Neural cell (in vitro differentiated cells): ENCODE measurements around the gene SUGCT. TPM values are rescaled to one million over a fixed set of nuclear protein-coding genes. Genes with fewer than 3 reads are reported as not detected.

Source experiments
- H2AFZ ChIP-seq: fragments of 200-600, 300-800 bp; sonication (generic), shearing (Covaris generic); 2 replicates; pipeline ENCODE4 v1.6.0; 2014; ENCODE audit warnings: low read depth, mild to moderate bottlenecking, antibody characterized with exemption, low read length, moderate library complexity
- H3F3A ChIP-seq: fragments of 200-600 bp; shearing (Covaris generic); 2 replicates; pipeline ENCODE4 v1.6.1; 2016; ENCODE audit warnings: mild to moderate bottlenecking, moderate library complexity, mixed read lengths, antibody characterized with exemption, low read length; ENCODE audit not compliant: insufficient read depth, poor library complexity, severe bottlenecking
- H3K27ac ChIP-seq: fragments of 200-600, 300-800 bp; sonication (generic), shearing (Covaris generic); 2 replicates; pipeline ENCODE4 v1.5.1; 2014; ENCODE audit warnings: mild to moderate bottlenecking, low read length, moderate library complexity
- H3K27me3 ChIP-seq: fragments of 300-800, 200-600 bp; sonication (generic), shearing (Covaris generic); 2 replicates; pipeline ENCODE4 v1.6.0; 2014; ENCODE audit warnings: mild to moderate bottlenecking, low read depth, low read length, moderate library complexity; ENCODE audit not compliant: insufficient read depth
- H3K36me3 ChIP-seq: fragments of 300-800, 200-600 bp; sonication (generic), shearing (Covaris generic); 2 replicates; pipeline ENCODE4 v1.5.1; 2014; ENCODE audit warnings: mild to moderate bottlenecking, antibody characterized with exemption, low read length, moderate library complexity; ENCODE audit not compliant: insufficient read depth
- H3K4me2 ChIP-seq: fragments of 300-800, 200-600 bp; sonication (generic), shearing (Covaris generic); 2 replicates; pipeline ENCODE4 v1.6.0; 2014; ENCODE audit warnings: mild to moderate bottlenecking, low read length
- H3K4me3 ChIP-seq: fragments of 300-800, 200-600 bp; sonication (generic), shearing (Covaris generic); 2 replicates; pipeline ENCODE4 v1.5.1; 2014; ENCODE audit warnings: mild to moderate bottlenecking, low read length, moderate library complexity
- H3K79me2 ChIP-seq: fragments of 200-600 bp; shearing (Covaris generic); replicated peaks from 2 replicates; pipeline ENCODE4 v1.6.0; 2014; ENCODE audit warnings: mild to moderate bottlenecking, low read length, moderate library complexity; ENCODE audit not compliant: insufficient read depth
- H3K9ac ChIP-seq: fragments of 300-800, 200-600 bp; sonication (generic), shearing (Covaris generic); 2 replicates; pipeline ENCODE4 v1.6.1; 2016; ENCODE audit warnings: mild to moderate bottlenecking, low read length, mixed read lengths
- H3K9me2 ChIP-seq: fragments of 200-600 bp; shearing (Covaris generic); 2 replicates; pipeline ENCODE4 v1.6.1; 2016; ENCODE audit warnings: mild to moderate bottlenecking, low read length, mixed read lengths; ENCODE audit not compliant: insufficient read depth
- H3K9me3 ChIP-seq: fragments of 200-600, 300-800 bp; sonication (generic), shearing (Covaris generic); 2 replicates; pipeline ENCODE4 v1.6.1; 2016; ENCODE audit warnings: mild to moderate bottlenecking, mixed run types, low read length, moderate library complexity, mixed read lengths
- H4K20me1 ChIP-seq: fragments of 200-600 bp; shearing (Covaris generic); 2 replicates; pipeline ENCODE4 v1.6.1; 2016; ENCODE audit warnings: mild to moderate bottlenecking, mixed run types; ENCODE audit not compliant: insufficient read depth
- CTCF ChIP-seq: fragments of 450-650 bp; IDR thresholded peaks from 2 replicates; pipeline ENCODE4 v1.5.1; 2014; ENCODE audit warnings: antibody characterized with exemption, mild to moderate bottlenecking, moderate library complexity; ENCODE audit not compliant: poor library complexity, severe bottlenecking
- EP300 ChIP-seq: fragments of 450-650 bp; conservative IDR thresholded peaks from 2 replicates; pipeline ENCODE4 v1.6.1; 2014; ENCODE audit warnings: antibody characterized with exemption, mild to moderate bottlenecking, moderate library complexity; ENCODE audit not compliant: poor library complexity, severe bottlenecking
- EZH2 ChIP-seq: fragments of 200-600, 300-800 bp; shearing (Covaris generic), sonication (generic); IDR thresholded peaks from 2 replicates; pipeline ENCODE4 v1.6.1; 2014; ENCODE audit warnings: antibody characterized with exemption, low read length, borderline replicate concordance, mild to moderate bottlenecking; ENCODE audit not compliant: insufficient read depth, poor library complexity, severe bottlenecking
- MXI1 ChIP-seq: fragments of 450-650 bp; conservative IDR thresholded peaks from 2 replicates; pipeline ENCODE4 v1.6.1; 2014; ENCODE audit warnings: antibody characterized with exemption, mild to moderate bottlenecking; ENCODE audit not compliant: poor library complexity, severe bottlenecking
- POLR2AphosphoS5 ChIP-seq: IDR thresholded peaks from 2 replicates; pipeline ENCODE4 v1.6.1; 2012
- RAD21 ChIP-seq: fragments of 450-650 bp; conservative IDR thresholded peaks from 2 replicates; pipeline ENCODE4 v1.6.1; 2014; ENCODE audit warnings: antibody characterized with exemption, mild to moderate bottlenecking, moderate library complexity
- SMC3 ChIP-seq: fragments of 450-650 bp; conservative IDR thresholded peaks from 2 replicates; pipeline ENCODE4 v1.6.1; 2014; ENCODE audit warnings: antibody characterized with exemption, mild to moderate bottlenecking, moderate library complexity; ENCODE audit not compliant: poor library complexity
- TAF1 ChIP-seq: IDR thresholded peaks from 2 replicates; pipeline ENCODE4 v1.6.1; 2012; ENCODE audit warnings: low read depth
- polyA plus RNA-seq: library from polyadenylated mRNA; depleted of rRNA; stranded (reverse); fragments of >200 nt; gene quantifications from 2 replicates; pipeline ENCODE4 v1.2.3, GENCODE V29; 2014
- TF ChIP-seq, protein P1 (sequence below): IDR thresholded peaks from 2 replicates; pipeline ENCODE4 v1.6.1; 2012; ENCODE audit warnings: borderline replicate concordance

Gene SUGCT
- polyA plus RNA-seq, 1 donor from 2014 or later, result not detected

DNA sequence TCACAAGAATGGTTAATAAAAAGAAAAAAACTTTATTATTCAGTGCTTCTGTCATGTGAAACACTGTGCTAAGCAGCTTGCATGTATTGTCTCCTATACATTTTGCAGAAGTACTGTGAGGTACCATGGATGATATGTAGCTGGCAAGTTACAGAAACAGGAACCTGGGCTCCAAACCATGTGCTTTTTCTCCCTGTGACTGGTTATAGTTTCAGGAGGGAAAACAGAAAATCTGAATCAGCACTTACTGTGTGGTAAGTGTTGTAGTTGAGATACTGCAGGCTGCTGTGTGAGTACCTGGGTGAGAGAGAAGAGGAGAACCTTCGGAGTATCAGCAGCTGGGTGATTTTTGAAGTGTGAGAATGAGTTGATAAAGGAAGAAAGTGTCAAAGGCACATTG is 285.0 kb downstream of the SUGCT start:
- Histone ChIP-seq H3F3A (no peaks in the 10 kb centered on the region), H3K9me2 (no peaks in the 10 kb centered on the region), H3K9me3 (no peaks in the 10 kb centered on the region), H4K20me1 (no peaks in the 10 kb centered on the region), H3K27me3 (no peaks in the 10 kb centered on the region), H3K79me2 (no peaks in the 10 kb centered on the region), H3K4me2 (no peak overlapping the region), H3K9ac (no peak overlapping the region), H3K27ac (no peak overlapping the region), H2AFZ (no peak overlapping the region), H3K36me3 (no peaks in the 10 kb centered on the region), H3K4me3 (no peak overlapping the region)
- TF ChIP-seq EZH2 (no peak), RAD21 (no peak), SMC3 (no peak), TAF1 (no peak), POLR2AphosphoS5 (no peak), CTCF (no peak), MXI1 (no peak), EP300 (no peak)
- TF ChIP-seq, protein P1, sequence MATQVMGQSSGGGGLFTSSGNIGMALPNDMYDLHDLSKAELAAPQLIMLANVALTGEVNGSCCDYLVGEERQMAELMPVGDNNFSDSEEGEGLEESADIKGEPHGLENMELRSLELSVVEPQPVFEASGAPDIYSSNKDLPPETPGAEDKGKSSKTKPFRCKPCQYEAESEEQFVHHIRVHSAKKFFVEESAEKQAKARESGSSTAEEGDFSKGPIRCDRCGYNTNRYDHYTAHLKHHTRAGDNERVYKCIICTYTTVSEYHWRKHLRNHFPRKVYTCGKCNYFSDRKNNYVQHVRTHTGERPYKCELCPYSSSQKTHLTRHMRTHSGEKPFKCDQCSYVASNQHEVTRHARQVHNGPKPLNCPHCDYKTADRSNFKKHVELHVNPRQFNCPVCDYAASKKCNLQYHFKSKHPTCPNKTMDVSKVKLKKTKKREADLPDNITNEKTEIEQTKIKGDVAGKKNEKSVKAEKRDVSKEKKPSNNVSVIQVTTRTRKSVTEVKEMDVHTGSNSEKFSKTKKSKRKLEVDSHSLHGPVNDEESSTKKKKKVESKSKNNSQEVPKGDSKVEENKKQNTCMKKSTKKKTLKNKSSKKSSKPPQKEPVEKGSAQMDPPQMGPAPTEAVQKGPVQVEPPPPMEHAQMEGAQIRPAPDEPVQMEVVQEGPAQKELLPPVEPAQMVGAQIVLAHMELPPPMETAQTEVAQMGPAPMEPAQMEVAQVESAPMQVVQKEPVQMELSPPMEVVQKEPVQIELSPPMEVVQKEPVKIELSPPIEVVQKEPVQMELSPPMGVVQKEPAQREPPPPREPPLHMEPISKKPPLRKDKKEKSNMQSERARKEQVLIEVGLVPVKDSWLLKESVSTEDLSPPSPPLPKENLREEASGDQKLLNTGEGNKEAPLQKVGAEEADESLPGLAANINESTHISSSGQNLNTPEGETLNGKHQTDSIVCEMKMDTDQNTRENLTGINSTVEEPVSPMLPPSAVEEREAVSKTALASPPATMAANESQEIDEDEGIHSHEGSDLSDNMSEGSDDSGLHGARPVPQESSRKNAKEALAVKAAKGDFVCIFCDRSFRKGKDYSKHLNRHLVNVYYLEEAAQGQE, result no peak

- no peaks in the 10 kb centered on the region for H3K36me3 ChIP-seq
- H3K9ac ChIP-seq, result no peak overlapping the region
- no peaks in the 10 kb centered on the region for H3K9me3 ChIP-seq
- H3K27me3 ChIP-seq, result no peaks in the 10 kb centered on the region
- no peak overlapping the region for H3K27ac ChIP-seq
- no peaks in the 10 kb centered on the region for H3F3A ChIP-seq
- H3K4me2 ChIP-seq, result no peak overlapping the region
- no peaks in the 10 kb centered on the region for H3K79me2 ChIP-seq
- no peak overlapping the region for H2AFZ ChIP-seq
- no peaks in the 10 kb centered on the region for H3K9me2 ChIP-seq
- no peaks in the 10 kb centered on the region for H4K20me1 ChIP-seq
- H3K4me3 ChIP-seq, result no peak overlapping the region
- TF ChIP-seq TAF1, result no peak
- no peak for TF ChIP-seq POLR2AphosphoS5
- no peak for TF ChIP-seq RAD21
- no peak for TF ChIP-seq SMC3
- TF ChIP-seq CTCF, result no peak
- no peak for TF ChIP-seq EP300
- no peak for TF ChIP-seq MXI1
- TF ChIP-seq EZH2, result no peak
- TF ChIP-seq, protein P1, result no peak
These were observed 286.6 kb downstream of the SUGCT start for GRCh38 chr7:40421433-40421832.
